Neural cell (in vitro differentiated cells): ENCODE measurements around the gene RTN4RL1. TPM values are rescaled to one million over a fixed set of nuclear protein-coding genes. Genes with fewer than 3 reads are reported as not detected.

Source experiments
- H2AFZ ChIP-seq: fragments of 200-600, 300-800 bp; sonication (generic), shearing (Covaris generic); 2 replicates; pipeline ENCODE4 v1.6.0; 2014; ENCODE audit warnings: low read depth, mild to moderate bottlenecking, antibody characterized with exemption, low read length, moderate library complexity
- H3F3A ChIP-seq: fragments of 200-600 bp; shearing (Covaris generic); 2 replicates; pipeline ENCODE4 v1.6.1; 2016; ENCODE audit warnings: mild to moderate bottlenecking, moderate library complexity, mixed read lengths, antibody characterized with exemption, low read length; ENCODE audit not compliant: insufficient read depth, poor library complexity, severe bottlenecking
- H3K27ac ChIP-seq: fragments of 200-600, 300-800 bp; sonication (generic), shearing (Covaris generic); 2 replicates; pipeline ENCODE4 v1.5.1; 2014; ENCODE audit warnings: mild to moderate bottlenecking, low read length, moderate library complexity
- H3K27me3 ChIP-seq: fragments of 300-800, 200-600 bp; sonication (generic), shearing (Covaris generic); 2 replicates; pipeline ENCODE4 v1.6.0; 2014; ENCODE audit warnings: mild to moderate bottlenecking, low read depth, low read length, moderate library complexity; ENCODE audit not compliant: insufficient read depth
- H3K36me3 ChIP-seq: fragments of 300-800, 200-600 bp; sonication (generic), shearing (Covaris generic); 2 replicates; pipeline ENCODE4 v1.5.1; 2014; ENCODE audit warnings: mild to moderate bottlenecking, antibody characterized with exemption, low read length, moderate library complexity; ENCODE audit not compliant: insufficient read depth
- H3K4me2 ChIP-seq: fragments of 300-800, 200-600 bp; sonication (generic), shearing (Covaris generic); 2 replicates; pipeline ENCODE4 v1.6.0; 2014; ENCODE audit warnings: mild to moderate bottlenecking, low read length
- H3K4me3 ChIP-seq: fragments of 300-800, 200-600 bp; sonication (generic), shearing (Covaris generic); 2 replicates; pipeline ENCODE4 v1.5.1; 2014; ENCODE audit warnings: mild to moderate bottlenecking, low read length, moderate library complexity
- H3K79me2 ChIP-seq: fragments of 200-600 bp; shearing (Covaris generic); replicated peaks from 2 replicates; pipeline ENCODE4 v1.6.0; 2014; ENCODE audit warnings: mild to moderate bottlenecking, low read length, moderate library complexity; ENCODE audit not compliant: insufficient read depth
- H3K9ac ChIP-seq: fragments of 300-800, 200-600 bp; sonication (generic), shearing (Covaris generic); 2 replicates; pipeline ENCODE4 v1.6.1; 2016; ENCODE audit warnings: mild to moderate bottlenecking, low read length, mixed read lengths
- H3K9me2 ChIP-seq: fragments of 200-600 bp; shearing (Covaris generic); 2 replicates; pipeline ENCODE4 v1.6.1; 2016; ENCODE audit warnings: mild to moderate bottlenecking, low read length, mixed read lengths; ENCODE audit not compliant: insufficient read depth
- H3K9me3 ChIP-seq: fragments of 200-600, 300-800 bp; sonication (generic), shearing (Covaris generic); 2 replicates; pipeline ENCODE4 v1.6.1; 2016; ENCODE audit warnings: mild to moderate bottlenecking, mixed run types, low read length, moderate library complexity, mixed read lengths
- H4K20me1 ChIP-seq: fragments of 200-600 bp; shearing (Covaris generic); 2 replicates; pipeline ENCODE4 v1.6.1; 2016; ENCODE audit warnings: mild to moderate bottlenecking, mixed run types; ENCODE audit not compliant: insufficient read depth
- CTCF ChIP-seq: fragments of 450-650 bp; IDR thresholded peaks from 2 replicates; pipeline ENCODE4 v1.5.1; 2014; ENCODE audit warnings: antibody characterized with exemption, mild to moderate bottlenecking, moderate library complexity; ENCODE audit not compliant: poor library complexity, severe bottlenecking
- EP300 ChIP-seq: fragments of 450-650 bp; conservative IDR thresholded peaks from 2 replicates; pipeline ENCODE4 v1.6.1; 2014; ENCODE audit warnings: antibody characterized with exemption, mild to moderate bottlenecking, moderate library complexity; ENCODE audit not compliant: poor library complexity, severe bottlenecking
- EZH2 ChIP-seq: fragments of 200-600, 300-800 bp; shearing (Covaris generic), sonication (generic); IDR thresholded peaks from 2 replicates; pipeline ENCODE4 v1.6.1; 2014; ENCODE audit warnings: antibody characterized with exemption, low read length, borderline replicate concordance, mild to moderate bottlenecking; ENCODE audit not compliant: insufficient read depth, poor library complexity, severe bottlenecking
- MXI1 ChIP-seq: fragments of 450-650 bp; conservative IDR thresholded peaks from 2 replicates; pipeline ENCODE4 v1.6.1; 2014; ENCODE audit warnings: antibody characterized with exemption, mild to moderate bottlenecking; ENCODE audit not compliant: poor library complexity, severe bottlenecking
- POLR2AphosphoS5 ChIP-seq: IDR thresholded peaks from 2 replicates; pipeline ENCODE4 v1.6.1; 2012
- RAD21 ChIP-seq: fragments of 450-650 bp; conservative IDR thresholded peaks from 2 replicates; pipeline ENCODE4 v1.6.1; 2014; ENCODE audit warnings: antibody characterized with exemption, mild to moderate bottlenecking, moderate library complexity
- REST ChIP-seq: IDR thresholded peaks from 2 replicates; pipeline ENCODE4 v1.6.1; 2012; ENCODE audit warnings: borderline replicate concordance
- SMC3 ChIP-seq: fragments of 450-650 bp; conservative IDR thresholded peaks from 2 replicates; pipeline ENCODE4 v1.6.1; 2014; ENCODE audit warnings: antibody characterized with exemption, mild to moderate bottlenecking, moderate library complexity; ENCODE audit not compliant: poor library complexity
- TAF1 ChIP-seq: IDR thresholded peaks from 2 replicates; pipeline ENCODE4 v1.6.1; 2012; ENCODE audit warnings: low read depth
- polyA plus RNA-seq: library from polyadenylated mRNA; depleted of rRNA; stranded (reverse); fragments of >200 nt; gene quantifications from 2 replicates; pipeline ENCODE4 v1.2.3, GENCODE V29; 2014

The RTN4RL1 gene
- polyA plus RNA-seq, 1 donor from 2014 or later, result 8.1 TPM

GRCh38 chr17:2054262-2054511 lies 29.1 kb upstream of the RTN4RL1 start:
- TF ChIP-seq REST (no peak), MXI1 (no peak), RAD21 (no peak), SMC3 (no peak)
- Histone ChIP-seq H3K9ac (peak overlapping the region; percentile 59), H3F3A (no peaks in the 10 kb centered on the region), H2AFZ (no peak overlapping the region), H3K36me3 (no peaks in the 10 kb centered on the region), H4K20me1 (no peaks in the 10 kb centered on the region), H3K4me3 (peak overlapping the region; percentile 64), H3K27ac (no peak overlapping the region), H3K79me2 (no peaks in the 10 kb centered on the region), H3K4me2 (no peak overlapping the region), H3K9me3 (peaks cover 5% of the 10 kb centered on the region), H3K9me2 (no peaks in the 10 kb centered on the region), H3K27me3 (peaks cover 69% of the 10 kb centered on the region)

- Histone ChIP-seq H2AFZ (no peak overlapping the region), H3K9ac (peak overlapping the region; percentile 59), H3K36me3 (no peaks in the 10 kb centered on the region)
Observed at GRCh38 chr17:2053380-2054261, 28.5 kb upstream of the RTN4RL1 start.

More at GRCh38 chr17:2053380-2054261, 28.5 kb upstream of the RTN4RL1 start:
- peak; percentile 5 for TF ChIP-seq POLR2AphosphoS5
- TF ChIP-seq EZH2, result no peak
- TF ChIP-seq CTCF, result peak; percentile 71
- TF ChIP-seq EP300, result peak; percentile 26
- peak; percentile 23 for TF ChIP-seq SMC3
- peak; percentile 42 for TF ChIP-seq MXI1
- TF ChIP-seq RAD21, result no peak
- no peak for TF ChIP-seq REST
- no peak for TF ChIP-seq TAF1
- Histone ChIP-seq H3K9me2 (no peaks in the 10 kb centered on the region), H3K27ac (peak overlapping the region; percentile 24), H3K4me3 (peak overlapping the region; percentile 64), H3K4me2 (peak overlapping the region; percentile 25), H3F3A (no peaks in the 10 kb centered on the region), H3K9me3 (peaks cover 5% of the 10 kb centered on the region), H3K27me3 (peaks cover 64% of the 10 kb centered on the region), H3K79me2 (peaks cover 2% of the 10 kb centered on the region), H4K20me1 (no peaks in the 10 kb centered on the region)
